GM12878 (cell line): ENCODE data around the gene ALOX12B. TPM values are rescaled to one million over a fixed set of nuclear protein-coding genes. Genes with fewer than 3 reads are reported as not detected.

Experiments used
- BACH1 ChIP-seq: fragments of 450-650 bp; IDR thresholded peaks from 2 replicates; pipeline ENCODE4 v1.6.1; 2017; ENCODE audit warnings: mild to moderate bottlenecking, borderline replicate concordance
- BCL11A ChIP-seq: IDR thresholded peaks from 2 replicates; pipeline ENCODE4 v1.6.1; 2011; ENCODE audit warnings: low read depth, low read length
- BRCA1 ChIP-seq: IDR thresholded peaks from 2 replicates; pipeline ENCODE4 v1.6.1; 2011; ENCODE audit warnings: low read depth, low read length, improper control_type of control experiment
- CBX3 ChIP-seq: fragments of 200-600 bp; sonication (generic); IDR thresholded peaks from 2 replicates; pipeline ENCODE4 v1.6.1; 2016; ENCODE audit warnings: low read depth, borderline replicate concordance
- FOXM1 ChIP-seq: IDR thresholded peaks from 2 replicates; pipeline ENCODE4 v1.6.1; 2012; ENCODE audit warnings: low read depth, mild to moderate bottlenecking, inconsistent platforms, low read length, moderate library complexity
- JUNB ChIP-seq: IDR thresholded peaks from 2 replicates; pipeline ENCODE4 v1.6.1; 2016; ENCODE audit warnings: antibody characterized with exemption, mild to moderate bottlenecking
- NFXL1 ChIP-seq: fragments of 450-650 bp; IDR thresholded peaks from 2 replicates; pipeline ENCODE4 v1.6.1; 2017; ENCODE audit warnings: antibody characterized with exemption, mild to moderate bottlenecking, borderline replicate concordance
- NFYB ChIP-seq: IDR thresholded peaks from 2 replicates; pipeline ENCODE4 v1.6.1; 2011; ENCODE audit warnings: low read depth, mild to moderate bottlenecking, low read length, improper control_type of control experiment, moderate library complexity; ENCODE audit not compliant: insufficient read depth
- NKRF ChIP-seq: fragments of 450-650 bp; conservative IDR thresholded peaks from 2 replicates; pipeline ENCODE4 v1.6.1; 2017; ENCODE audit warnings: mild to moderate bottlenecking, moderate library complexity
- POLR2AphosphoS5 ChIP-seq: IDR thresholded peaks from 2 replicates; pipeline ENCODE4 v1.6.1; 2011; ENCODE audit warnings: mild to moderate bottlenecking, low read length, inconsistent platforms
- RBBP5 ChIP-seq: fragments of 200-600 bp; sonication (generic); conservative IDR thresholded peaks from 2 replicates; pipeline ENCODE4 v1.6.1; 2016
- REST ChIP-seq: IDR thresholded peaks from 2 replicates; pipeline ENCODE4 v1.6.1; 2012; ENCODE audit warnings: mild to moderate bottlenecking, low read depth, low read length
- SIN3A ChIP-seq: IDR thresholded peaks from 2 replicates; pipeline ENCODE4 v1.6.1; 2012; ENCODE audit warnings: low read depth, low read length, improper control_type of control experiment
- SIX5 ChIP-seq: IDR thresholded peaks from 2 replicates; pipeline ENCODE4 v1.6.1; 2011; ENCODE audit warnings: mild to moderate bottlenecking, low read depth, low read length, moderate library complexity; ENCODE audit not compliant: severe bottlenecking
- SMAD1 ChIP-seq: fragments of 450-650 bp; IDR thresholded peaks from 2 replicates; pipeline ENCODE4 v1.6.1; 2018; ENCODE audit warnings: mild to moderate bottlenecking, low read depth; ENCODE audit not compliant: partially characterized antibody
- SMC3 ChIP-seq: IDR thresholded peaks from 2 replicates; pipeline ENCODE4 v1.6.1; 2011; ENCODE audit warnings: low read length, improper control_type of control experiment, borderline replicate concordance
- SPI1 ChIP-seq: IDR thresholded peaks from 2 replicates; pipeline ENCODE4 v1.6.1; 2011; ENCODE audit warnings: low read depth, mild to moderate bottlenecking, low read length, moderate library complexity, borderline replicate concordance; ENCODE audit not compliant: insufficient read depth
- SRF ChIP-seq, 2 experiments: IDR thresholded peaks; 2 replicates each; pipeline ENCODE4 v1.6.1; 2011; ENCODE audit warnings: low read depth in 2 of 2, low read length in 2 of 2, mild to moderate bottlenecking in 1 of 2, moderate library complexity in 1 of 2
- TAF1 ChIP-seq: IDR thresholded peaks from 2 replicates; pipeline ENCODE4 v1.6.1; 2011; ENCODE audit warnings: mild to moderate bottlenecking, low read depth, low read length, borderline replicate concordance
- YBX1 ChIP-seq: fragments of 450-650 bp; IDR thresholded peaks from 2 replicates; pipeline ENCODE4 v1.6.1; 2016; ENCODE audit warnings: antibody characterized with exemption
- ZNF207 ChIP-seq: fragments of 450-650 bp; IDR thresholded peaks from 2 replicates; pipeline ENCODE4 v1.6.1; 2014; ENCODE audit warnings: antibody characterized with exemption, mild to moderate bottlenecking, borderline replicate concordance
- ZNF274 ChIP-seq: IDR thresholded peaks from one replicate; pipeline ENCODE4 v1.8.0; 2011; ENCODE audit not compliant: insufficient read length, insufficient read depth
- ZNF384 ChIP-seq: IDR thresholded peaks from 2 replicates; pipeline ENCODE4 v1.6.1; 2012; ENCODE audit warnings: low read depth, mild to moderate bottlenecking, low read length, improper control_type of control experiment, borderline replicate concordance
- ZNF622 ChIP-seq: fragments of 450-650 bp; IDR thresholded peaks from 2 replicates; pipeline ENCODE4 v1.6.1; 2017; ENCODE audit warnings: mild to moderate bottlenecking, inconsistent platforms
- ZZZ3 ChIP-seq: IDR thresholded peaks from 2 replicates; pipeline ENCODE4 v1.6.1; 2011; ENCODE audit warnings: low read depth; ENCODE audit not compliant: control insufficient read depth, insufficient read length
- polyA plus RNA-seq, 11 experiments: library from polyadenylated mRNA; depleted of rRNA in 4 of 11; unstranded in 6 of 11; stranded (reverse) in 5 of 11; fragments of >200 nt; fragmentation: Nextera tagmentation in 4 of 11; fragmentation: Illumina TruSeq in 1 of 11; extraction: Ambion mirVana in 4 of 11; extraction: Trizol in 1 of 11; gene quantifications; 1 replicate in 1 of 11; 2 replicates in 10 of 11; pipeline versions ENCODE4 v1.2.1 to v1.2.3, GENCODE V29; 2011 to 2016; ENCODE audit warnings: inconsistent platforms in 2 of 11, missing spikeins in 2 of 11, low read depth in 1 of 11
- total RNA-seq, 4 experiments: library from RNA; depleted of rRNA in 3 of 4; stranded (reverse); fragments of >200 nt in 3 of 4; fragmentation: Illumina TruSeq in 1 of 4; extraction: Trizol in 1 of 4; gene quantifications; 2 replicates each; pipeline versions ENCODE4 v1.2.1 to v1.2.3, GENCODE V29; 2013 to 2021
- TF ChIP-seq, protein P1 (sequence below): IDR thresholded peaks from 2 replicates; pipeline ENCODE4 v1.6.1; 2012; ENCODE audit warnings: low read length, inconsistent platforms

ALOX12B gene
- total and polyA plus RNA-seq, 10 of the 15 experiments (the other 5 are each of a cell fraction or from before 2014, with no cell fraction given): 0.17 to 0.54 TPM; not detected in 8

- no peak for TF ChIP-seq NKRF
- TF ChIP-seq BRCA1: no peak
- no peak for TF ChIP-seq NFYB
- no peak for TF ChIP-seq CBX3
- no peak for TF ChIP-seq ZNF384
- TF ChIP-seq SIN3A: no peak
- no peak for TF ChIP-seq BACH1
- no peak for TF ChIP-seq ZNF622
- no peak for TF ChIP-seq ZNF207
- TF ChIP-seq SMC3: no peak
- TF ChIP-seq SIX5: no peak
- no peak for TF ChIP-seq BCL11A
- TF ChIP-seq YBX1: no peak
- TF ChIP-seq, protein P1, sequence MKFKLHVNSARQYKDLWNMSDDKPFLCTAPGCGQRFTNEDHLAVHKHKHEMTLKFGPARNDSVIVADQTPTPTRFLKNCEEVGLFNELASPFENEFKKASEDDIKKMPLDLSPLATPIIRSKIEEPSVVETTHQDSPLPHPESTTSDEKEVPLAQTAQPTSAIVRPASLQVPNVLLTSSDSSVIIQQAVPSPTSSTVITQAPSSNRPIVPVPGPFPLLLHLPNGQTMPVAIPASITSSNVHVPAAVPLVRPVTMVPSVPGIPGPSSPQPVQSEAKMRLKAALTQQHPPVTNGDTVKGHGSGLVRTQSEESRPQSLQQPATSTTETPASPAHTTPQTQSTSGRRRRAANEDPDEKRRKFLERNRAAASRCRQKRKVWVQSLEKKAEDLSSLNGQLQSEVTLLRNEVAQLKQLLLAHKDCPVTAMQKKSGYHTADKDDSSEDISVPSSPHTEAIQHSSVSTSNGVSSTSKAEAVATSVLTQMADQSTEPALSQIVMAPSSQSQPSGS: no peak
- TF ChIP-seq ZZZ3: no peak
- no peak for TF ChIP-seq JUNB
- TF ChIP-seq RBBP5: no peak
- TF ChIP-seq POLR2AphosphoS5: no peak; the same call in 1 of the 2 replicates
- no peak for TF ChIP-seq SRF (IDR thresholded peaks at IDR 0.05; ENCODE audit: low read depth in 2 of 2, low read length in 2 of 2)
- TF ChIP-seq ZNF274: no peak
- TF ChIP-seq NFXL1: no peak
- no peak for TF ChIP-seq TAF1
- TF ChIP-seq SPI1: no peak
- TF ChIP-seq SMAD1: no peak
- TF ChIP-seq REST: no peak
- TF ChIP-seq FOXM1: no peak
Measured at GRCh38 chr17:8120520-8121406, 33.2 kb upstream of the ALOX12B start (continued).
